Neural progenitor cell (in vitro differentiated cells): ENCODE measurements around the gene TMEM115.

ENCODE experiments used
- CTCF ChIP-seq: fragments of 200-600 bp; sonication (generic); IDR thresholded peaks from 2 replicates; pipeline ENCODE4 v1.5.1; 2017; ENCODE audit warnings: antibody characterized with exemption, mild to moderate bottlenecking
- EZH2 ChIP-seq: fragments of 200-600 bp; sonication (generic); IDR thresholded peaks from 2 replicates; pipeline ENCODE4 v1.6.1; 2017; ENCODE audit warnings: antibody characterized with exemption, mild to moderate bottlenecking, moderate library complexity
- EZH2phosphoT487 ChIP-seq: fragments of 200-600 bp; sonication (generic); IDR thresholded peaks from 2 replicates; pipeline ENCODE4 v1.6.1; 2017; ENCODE audit warnings: antibody characterized with exemption

- TF ChIP-seq CTCF (no peak), EZH2 (no peak), EZH2phosphoT487 (no peak)
Observed at GRCh38 chr3:50358911-50359759, at the start of gene TMEM115.
